T47D (cell line): ENCODE measurements around the gene SRRM2.

Experiments used
- DNase-seq, 2 experiments: peaks; one replicate each; pipeline versions ENCODE4 v3.0.0 to v3.0.0-alpha.2; 2011 to 2012; ENCODE audit warnings: low read depth in 1 of 2, low spot score in 1 of 2
- JUND ChIP-seq: IDR thresholded peaks from 2 replicates; pipeline ENCODE4 v1.6.1; 2012; ENCODE audit warnings: low read depth
- in situ Hi-C: cut with HindIII; loops from 2 replicates; pipeline ENCODE4 v1.10.0; 2016; ENCODE audit warnings: low sequenced_read_pairs, low pct_unique_long_range_greater_than_20kb

SRRM2 gene

GRCh38 chr16:2763173-2763572 is 10.7 kb downstream of the SRRM2 start:
- no peak for DNase-seq
- no peak for TF ChIP-seq JUND
- in situ Hi-C loops = no loop called here

GRCh38 chr16:2764718-2765117 is 12.3 kb downstream of the SRRM2 start:
- TF ChIP-seq JUND = no peak
- in situ Hi-C loops = no loop called here
- no peak for DNase-seq

GRCh38 chr16:2765462-2766404 is 13.3 kb downstream of the SRRM2 start:
- in situ Hi-C loops = no loop called here
- no peak for TF ChIP-seq JUND
- DNase-seq = no peak

GRCh38 chr16:2766430-2767139 is 14.1 kb downstream of the SRRM2 start:
- in situ Hi-C loops = no loop called here
- no peak for TF ChIP-seq JUND
- DNase-seq = no peak

GRCh38 chr16:2767140-2767731 is 14.8 kb downstream of the SRRM2 start:
- in situ Hi-C loops = no loop called here
- TF ChIP-seq JUND = no peak
- DNase-seq = no peak

GRCh38 chr16:2767891-2768290 is 15.5 kb downstream of the SRRM2 start:
- TF ChIP-seq JUND = no peak
- in situ Hi-C loops = no loop called here
- peak in 1 of 2 experiments; percentile 65 for DNase-seq

- in situ Hi-C loops = no loop called here
- TF ChIP-seq JUND = no peak
- peak in 1 of 2 experiments; percentile 82 for DNase-seq
Measured at GRCh38 chr16:2768403-2769089, 16.1 kb downstream of the SRRM2 start.

- in situ Hi-C loops = no loop called here
- no peak for DNase-seq
- TF ChIP-seq JUND = no peak
Measured at GRCh38 chr16:2769100-2769529, 16.7 kb downstream of the SRRM2 start.

- no peak for TF ChIP-seq JUND
- in situ Hi-C loops = no loop called here
- peak in 1 of 2 experiments; percentile 56 for DNase-seq
Measured at GRCh38 chr16:2769675-2770056, 17.2 kb downstream of the SRRM2 start.

- DNase-seq = peak in 1 of 2 experiments; percentile 60
- in situ Hi-C loops = no loop called here
- TF ChIP-seq JUND = no peak
Measured at GRCh38 chr16:2770057-2770951, 17.9 kb downstream of the SRRM2 start.
